Type B pancreatic cell (in vitro differentiated cells): ENCODE measurements around the gene PARVG. TPM values are rescaled to one million over a fixed set of nuclear protein-coding genes. Genes with fewer than 3 reads are reported as not detected.

ENCODE experiments used
- DNase-seq: peaks from one replicate; pipeline ENCODE4 v3.0.0; 2021; ENCODE audit warnings: mixed read lengths; ENCODE audit not compliant: unreplicated experiment; ENCODE audit errors: extremely low spot score
- H3K27ac Mint-ChIP-seq: 2 replicates; pipeline ENCODE4 v1.8.0; 2021; ENCODE audit warnings: mild to moderate bottlenecking, mixed read lengths
- H3K27me3 Mint-ChIP-seq: 2 replicates; pipeline ENCODE4 v1.8.0; 2021; ENCODE audit warnings: mixed read lengths
- H3K36me3 Mint-ChIP-seq: 2 replicates; pipeline ENCODE4 v1.8.0; 2021; ENCODE audit warnings: mixed read lengths
- H3K4me1 Mint-ChIP-seq: one replicate; pipeline ENCODE4 v1.8.0; 2021; ENCODE audit warnings: mixed read lengths; ENCODE audit not compliant: unreplicated experiment
- H3K4me3 Mint-ChIP-seq: 2 replicates; pipeline ENCODE4 v1.8.0; 2021; ENCODE audit warnings: mild to moderate bottlenecking, mixed read lengths
- H3K9me3 Mint-ChIP-seq: 2 replicates; pipeline ENCODE4 v1.8.0; 2021; ENCODE audit warnings: mixed read lengths
- total RNA-seq: library from RNA; stranded (reverse); gene quantifications from 2 replicates; pipeline ENCODE4 v1.2.1, GENCODE V29; 2021; ENCODE audit warnings: low replicate concordance
- TF ChIP-seq, protein P1 (sequence below): fragments of 200-600 bp; sonication (generic); conservative IDR thresholded peaks from 2 replicates; pipeline ENCODE4 v1.5.0; 2021; ENCODE audit warnings: antibody characterized with exemption, mild to moderate bottlenecking

The PARVG gene
- total RNA-seq, 1 donor from 2014 or later: 0.19 TPM

DNA sequence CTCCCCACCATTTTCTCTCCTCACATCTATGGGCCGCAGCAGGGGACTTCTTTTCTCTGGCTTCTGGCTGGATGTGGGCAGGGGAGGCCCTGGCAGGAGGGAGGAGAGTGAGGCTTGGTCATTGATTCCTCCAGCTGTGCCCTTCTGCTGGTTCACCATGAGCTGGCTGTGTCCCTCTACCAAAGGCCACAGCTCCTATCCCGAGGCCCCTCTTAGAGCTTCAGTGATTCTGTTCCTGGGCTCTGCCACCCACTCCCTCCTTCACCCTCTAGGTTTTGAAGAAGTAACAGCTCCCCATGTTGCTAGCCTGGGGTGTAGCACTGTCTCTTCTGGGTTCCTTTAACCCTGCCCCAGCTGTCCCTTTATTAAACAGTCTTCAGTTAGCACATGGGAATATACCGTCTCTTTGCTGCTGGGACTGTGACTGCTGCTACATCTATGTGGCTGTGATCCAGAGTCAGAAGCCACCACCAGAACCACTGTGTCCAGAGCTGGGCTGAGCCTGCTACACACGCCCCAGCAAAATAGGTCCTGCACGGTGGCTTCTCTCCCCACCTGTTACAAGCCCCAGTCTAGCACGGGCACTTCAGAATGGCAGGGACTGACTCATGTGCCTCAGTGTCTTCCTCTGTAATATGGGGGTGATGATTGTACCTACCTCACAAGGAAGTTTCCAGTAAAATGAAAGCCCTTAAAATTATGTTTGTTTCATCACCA lies 578 bp upstream of the PARVG start:
- H3K9me3 Mint-ChIP-seq: no peaks in the 10 kb centered on the region
- H3K4me1 Mint-ChIP-seq: peaks cover 12% of the 10 kb centered on the region
- DNase-seq: no peak
- no peak overlapping the region for H3K4me3 Mint-ChIP-seq
- peaks cover 3% of the 10 kb centered on the region for H3K36me3 Mint-ChIP-seq
- H3K27ac Mint-ChIP-seq: no peak overlapping the region
- TF ChIP-seq, protein P1, sequence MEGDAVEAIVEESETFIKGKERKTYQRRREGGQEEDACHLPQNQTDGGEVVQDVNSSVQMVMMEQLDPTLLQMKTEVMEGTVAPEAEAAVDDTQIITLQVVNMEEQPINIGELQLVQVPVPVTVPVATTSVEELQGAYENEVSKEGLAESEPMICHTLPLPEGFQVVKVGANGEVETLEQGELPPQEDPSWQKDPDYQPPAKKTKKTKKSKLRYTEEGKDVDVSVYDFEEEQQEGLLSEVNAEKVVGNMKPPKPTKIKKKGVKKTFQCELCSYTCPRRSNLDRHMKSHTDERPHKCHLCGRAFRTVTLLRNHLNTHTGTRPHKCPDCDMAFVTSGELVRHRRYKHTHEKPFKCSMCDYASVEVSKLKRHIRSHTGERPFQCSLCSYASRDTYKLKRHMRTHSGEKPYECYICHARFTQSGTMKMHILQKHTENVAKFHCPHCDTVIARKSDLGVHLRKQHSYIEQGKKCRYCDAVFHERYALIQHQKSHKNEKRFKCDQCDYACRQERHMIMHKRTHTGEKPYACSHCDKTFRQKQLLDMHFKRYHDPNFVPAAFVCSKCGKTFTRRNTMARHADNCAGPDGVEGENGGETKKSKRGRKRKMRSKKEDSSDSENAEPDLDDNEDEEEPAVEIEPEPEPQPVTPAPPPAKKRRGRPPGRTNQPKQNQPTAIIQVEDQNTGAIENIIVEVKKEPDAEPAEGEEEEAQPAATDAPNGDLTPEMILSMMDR: no peak
- H3K27me3 Mint-ChIP-seq: peaks cover 22% of the 10 kb centered on the region

DNA sequence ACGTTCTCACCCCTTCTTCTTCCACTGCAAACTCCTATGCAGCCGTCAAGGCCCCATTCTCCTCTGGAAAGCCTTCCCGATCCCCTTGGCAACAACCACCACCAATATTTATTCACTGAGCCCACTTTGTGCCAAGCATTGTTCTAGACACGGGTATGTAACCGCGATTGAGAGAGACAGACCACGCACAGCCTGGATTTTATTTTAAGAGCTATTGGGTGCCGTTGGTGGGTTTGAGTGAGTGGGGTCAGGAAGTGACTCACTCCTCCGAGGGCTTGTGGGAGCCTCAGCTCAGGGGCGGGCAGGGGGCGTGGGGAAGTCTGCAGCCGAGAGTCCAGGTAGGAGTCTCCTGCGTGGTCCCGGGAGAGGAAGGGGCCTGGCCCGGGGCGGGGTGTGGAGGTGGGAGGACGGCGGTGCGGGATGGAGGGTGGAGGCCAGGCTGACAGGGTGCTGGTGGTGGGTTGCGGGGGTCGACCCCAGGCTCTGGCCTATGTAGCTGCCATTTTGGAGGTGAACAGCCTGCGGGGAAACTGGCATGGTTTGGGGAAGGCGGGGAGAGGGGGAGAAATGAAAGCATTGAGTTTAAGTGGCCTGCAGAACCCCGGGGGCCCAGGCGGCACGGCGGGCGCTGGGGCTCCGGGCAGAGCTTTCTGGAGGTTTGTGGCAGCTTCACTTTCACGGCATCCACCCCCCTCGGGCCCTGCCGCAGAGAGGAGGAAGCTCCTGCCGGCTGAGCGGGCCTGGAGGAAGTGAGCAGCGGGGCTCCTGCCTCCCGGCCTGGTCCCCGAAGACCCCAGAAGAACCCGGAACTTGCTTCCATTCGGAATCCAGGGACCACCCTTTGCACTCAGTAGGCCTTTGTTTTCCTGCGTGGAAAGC lies 547 bp downstream of the PARVG start:
- Mint-ChIP-seq H3K9me3 (no peaks in the 10 kb centered on the region), H3K36me3 (peaks cover 3% of the 10 kb centered on the region), H3K4me1 (peaks cover 12% of the 10 kb centered on the region), H3K27me3 (peaks cover 22% of the 10 kb centered on the region), H3K27ac (no peak overlapping the region), H3K4me3 (peak overlapping the region; percentile 7)
- DNase-seq: no peak
- TF ChIP-seq, protein P1: no peak

DNA sequence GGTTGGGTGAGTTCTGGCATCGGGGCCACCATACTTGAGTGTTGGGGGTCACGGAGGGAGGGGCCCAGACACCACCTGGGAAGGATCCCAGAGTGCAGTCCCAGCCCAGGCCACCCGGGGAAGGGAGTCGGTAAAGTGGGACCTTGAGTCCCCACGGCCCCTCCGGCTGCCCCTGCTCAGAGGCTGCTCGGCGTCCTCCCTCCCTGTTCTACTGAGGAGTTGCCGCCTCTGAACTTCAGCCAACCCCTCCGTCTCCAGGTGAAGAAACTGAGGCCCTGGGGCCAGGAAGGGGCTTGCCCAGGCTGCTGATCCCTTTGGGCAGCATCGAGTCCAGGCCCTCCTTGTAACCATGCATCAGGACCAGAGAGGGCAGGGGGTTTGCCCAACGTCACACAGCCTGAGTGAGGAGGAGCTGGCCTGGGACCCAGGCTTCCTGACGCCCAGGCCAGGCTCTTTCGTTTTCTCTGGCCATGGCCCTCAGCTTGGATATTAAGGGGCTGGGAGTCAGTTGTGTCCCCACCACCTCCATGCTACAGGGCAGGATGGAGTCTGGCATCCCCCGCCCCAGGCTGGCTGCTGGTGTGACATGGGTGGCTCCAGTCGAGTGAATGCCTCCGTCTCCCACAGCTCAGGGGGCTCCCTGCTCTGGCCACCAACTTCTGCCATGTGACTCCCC lies 1.3 kb downstream of the PARVG start:
- Mint-ChIP-seq H3K9me3 (no peaks in the 10 kb centered on the region), H3K27ac (no peak overlapping the region), H3K4me1 (peaks cover 12% of the 10 kb centered on the region), H3K27me3 (peaks cover 22% of the 10 kb centered on the region), H3K4me3 (no peak overlapping the region), H3K36me3 (peaks cover 3% of the 10 kb centered on the region)
- no peak for DNase-seq
- TF ChIP-seq, protein P1: no peak

DNA sequence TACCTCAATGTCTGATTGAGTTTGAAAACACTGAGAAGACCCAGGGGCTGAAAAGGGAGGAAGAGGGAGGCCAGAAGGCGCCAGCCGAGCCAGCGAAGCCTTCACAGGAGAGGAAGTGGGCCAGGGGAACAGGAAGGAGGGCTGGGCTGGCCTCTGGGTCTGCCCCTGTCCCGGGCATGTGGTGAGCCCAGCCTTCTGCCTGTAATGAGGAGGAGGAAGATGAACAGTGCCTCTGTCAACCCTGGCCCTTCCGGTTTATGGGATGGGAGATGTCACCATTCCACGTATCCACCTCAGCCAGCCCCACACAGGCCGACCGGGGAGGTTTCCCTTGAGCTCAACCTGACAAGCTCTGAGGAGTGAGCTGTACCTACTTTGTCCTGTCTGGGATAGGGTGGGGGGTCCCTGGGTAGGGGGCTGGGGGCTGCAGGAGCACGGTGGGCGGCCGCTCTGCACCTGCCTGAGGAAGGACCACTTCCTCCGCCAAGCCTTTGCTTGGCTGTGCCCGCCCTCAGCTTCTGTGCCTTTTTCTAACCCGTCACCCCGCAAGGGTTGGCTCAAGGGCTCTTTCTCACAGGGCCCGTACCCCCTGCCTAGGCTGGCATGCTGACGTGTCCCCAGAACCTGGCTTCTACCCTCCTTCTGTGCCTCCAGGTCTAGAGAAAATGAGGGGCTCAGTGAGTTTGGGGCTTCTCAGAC lies 2.0 kb downstream of the PARVG start:
- no peak overlapping the region for H3K27ac Mint-ChIP-seq
- no peaks in the 10 kb centered on the region for H3K36me3 Mint-ChIP-seq
- TF ChIP-seq, protein P1: no peak
- H3K4me1 Mint-ChIP-seq: peaks cover 12% of the 10 kb centered on the region
- no peak overlapping the region for H3K4me3 Mint-ChIP-seq
- H3K9me3 Mint-ChIP-seq: no peaks in the 10 kb centered on the region
- DNase-seq: no peak
- H3K27me3 Mint-ChIP-seq: peaks cover 17% of the 10 kb centered on the region

DNA sequence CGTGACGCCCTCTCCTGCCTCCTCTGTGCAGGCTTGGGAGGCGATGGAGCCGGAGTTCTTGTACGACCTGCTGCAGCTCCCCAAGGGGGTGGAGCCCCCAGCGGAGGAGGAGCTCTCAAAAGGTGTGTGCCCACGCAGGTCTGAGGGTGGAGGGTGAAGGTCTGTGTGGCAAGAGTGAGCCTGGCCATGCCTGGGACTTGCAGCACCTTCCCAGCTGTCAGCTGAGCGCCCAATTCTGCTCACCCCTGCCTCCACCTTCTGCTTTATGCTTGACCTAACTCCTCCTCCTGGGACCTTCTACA lies 2.5 kb downstream of the PARVG start:
- H3K4me3 Mint-ChIP-seq: no peak overlapping the region
- TF ChIP-seq, protein P1: no peak

More for the DNA sequence above, 2.5 kb downstream of the PARVG start:
- H3K36me3 Mint-ChIP-seq: no peaks in the 10 kb centered on the region
- H3K9me3 Mint-ChIP-seq: no peaks in the 10 kb centered on the region
- no peak for DNase-seq
- peaks cover 12% of the 10 kb centered on the region for H3K4me1 Mint-ChIP-seq
- H3K27me3 Mint-ChIP-seq: peaks cover 17% of the 10 kb centered on the region
- no peak overlapping the region for H3K27ac Mint-ChIP-seq
